Measurements from ENCODE around the gene RET.
"Not testable (repeated sequence)": the region's sequence is repeated elsewhere in the genome, so short reads cannot be mapped to it uniquely, and the experiment has no call there.

Gene RET

DNA sequence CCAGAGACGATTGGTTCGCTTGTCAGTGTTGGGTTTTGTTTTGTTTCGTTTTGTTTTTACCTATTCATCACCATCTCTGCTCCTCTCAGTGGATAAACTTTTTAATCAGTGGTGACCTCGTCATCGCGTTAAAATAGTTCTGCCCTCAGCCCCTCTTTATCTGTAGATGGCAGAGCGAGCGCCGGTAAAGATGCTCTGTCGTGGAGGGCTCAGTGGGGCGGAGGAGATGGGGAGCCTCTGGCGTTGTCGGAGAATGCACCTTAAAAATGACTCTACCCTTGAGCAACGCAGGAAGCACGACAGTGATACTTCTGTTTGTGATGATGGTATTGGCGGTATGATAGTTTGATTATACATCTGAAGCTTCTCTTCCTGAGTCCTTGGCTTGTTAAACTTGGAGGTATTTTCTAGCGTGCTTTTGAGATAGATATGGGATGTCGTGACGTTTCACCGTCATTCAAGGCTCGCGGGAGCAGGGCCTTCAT, 61.9 kb downstream of the RET start:
- DNase-seq = no peak

DNA sequence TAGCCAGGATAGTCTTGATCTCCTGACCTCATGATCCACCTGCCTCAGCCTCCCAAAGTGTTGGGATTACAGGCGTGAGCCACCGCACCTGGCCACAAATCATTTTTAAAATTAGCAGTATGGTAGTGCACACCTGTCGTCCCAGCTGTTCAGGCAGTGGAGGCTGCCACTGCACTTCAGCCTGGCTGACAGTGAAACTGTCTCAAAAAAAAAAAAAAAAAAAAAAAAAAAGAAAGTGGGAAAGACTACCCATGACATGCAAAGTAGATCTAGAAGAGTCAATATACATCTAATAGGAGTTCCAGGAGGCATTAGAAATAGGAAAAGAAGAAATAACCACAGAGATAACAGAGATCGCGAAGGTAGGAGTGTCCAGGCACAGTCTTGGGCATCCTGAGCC, 64.6 kb downstream of the RET start:
- DNase-seq = no peak

DNA sequence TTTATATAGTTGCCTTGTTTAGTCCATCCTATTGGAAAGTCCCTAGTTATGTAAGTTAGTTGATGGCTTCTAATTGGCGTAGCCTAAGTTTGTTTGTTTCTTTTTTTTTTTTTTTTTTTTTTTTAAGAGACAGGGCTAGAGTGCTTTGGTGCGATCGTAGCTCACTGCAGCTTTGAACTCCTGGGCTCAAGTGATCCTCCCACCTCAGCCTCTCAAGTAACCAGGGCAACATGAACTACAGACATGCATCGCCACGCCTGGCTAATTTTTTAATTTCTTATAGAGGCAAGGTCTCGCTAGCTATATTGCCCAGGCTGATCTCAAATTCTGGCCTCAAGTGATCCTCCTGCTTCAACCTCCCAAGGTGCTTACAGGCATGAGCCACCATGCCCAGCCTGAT, 68.4 kb downstream of the RET start:
- no peak for DNase-seq

DNA sequence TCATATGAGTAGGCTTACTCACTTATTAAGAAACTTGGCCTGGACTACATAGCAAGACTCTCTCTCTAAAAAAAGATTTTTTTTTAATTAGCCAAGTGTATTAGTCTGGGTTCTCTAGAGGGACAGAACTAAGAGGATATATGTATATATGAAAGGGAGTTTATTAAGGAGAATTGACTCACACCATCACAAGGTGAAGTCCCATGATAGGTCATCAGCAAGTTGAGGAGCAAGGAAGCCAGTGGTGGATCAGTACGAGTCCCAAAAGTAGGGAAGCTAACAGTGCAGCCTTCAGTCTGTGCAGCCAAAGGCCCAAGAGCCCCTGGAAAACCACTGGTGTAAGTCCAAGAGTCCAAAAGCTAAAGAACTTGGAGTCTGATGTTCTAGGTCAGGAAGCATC, 69.1 kb downstream of the RET start:
- not testable (repeated sequence) for DNase-seq

DNA sequence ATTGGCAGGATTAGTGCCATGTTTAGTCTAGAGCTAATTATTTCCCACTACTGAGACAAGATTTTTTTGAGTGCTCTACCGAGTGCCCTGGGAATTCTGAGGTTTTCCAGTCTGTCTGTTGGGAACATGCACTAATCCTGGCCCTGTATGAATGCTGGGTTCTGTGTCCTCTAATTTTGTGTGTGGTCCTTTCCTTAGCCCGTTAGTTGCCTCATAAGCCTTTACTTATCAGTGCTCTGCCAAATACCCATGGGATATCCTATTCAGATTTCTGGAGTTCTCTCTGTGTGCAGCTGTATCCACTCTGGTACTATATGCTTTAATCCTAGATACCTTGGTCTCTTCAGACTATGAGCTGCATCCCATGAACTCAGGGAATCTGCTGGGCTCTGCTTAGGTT, 74.5 kb downstream of the RET start:
- DNase-seq = no peak

DNA sequence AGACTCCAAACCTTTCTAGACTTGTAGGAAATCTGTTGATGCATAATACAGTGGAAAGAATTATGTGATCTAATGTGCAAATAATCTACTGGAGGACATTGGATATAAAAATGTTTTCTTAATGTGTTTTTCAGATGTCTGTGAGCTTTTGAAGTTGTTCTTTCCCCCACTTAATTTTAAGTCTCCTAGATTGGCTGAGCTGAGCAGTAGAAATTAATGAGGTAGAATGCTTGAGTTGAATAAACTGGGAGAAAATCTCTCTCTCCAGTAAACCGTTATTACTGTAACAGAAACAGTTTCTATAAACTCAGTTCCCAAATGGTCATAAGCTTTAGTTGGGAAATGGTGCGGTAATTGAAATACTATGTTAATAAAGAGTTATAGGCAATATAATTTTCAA, 77.0 kb downstream of the RET start:
- DNase-seq = no peak

DNA sequence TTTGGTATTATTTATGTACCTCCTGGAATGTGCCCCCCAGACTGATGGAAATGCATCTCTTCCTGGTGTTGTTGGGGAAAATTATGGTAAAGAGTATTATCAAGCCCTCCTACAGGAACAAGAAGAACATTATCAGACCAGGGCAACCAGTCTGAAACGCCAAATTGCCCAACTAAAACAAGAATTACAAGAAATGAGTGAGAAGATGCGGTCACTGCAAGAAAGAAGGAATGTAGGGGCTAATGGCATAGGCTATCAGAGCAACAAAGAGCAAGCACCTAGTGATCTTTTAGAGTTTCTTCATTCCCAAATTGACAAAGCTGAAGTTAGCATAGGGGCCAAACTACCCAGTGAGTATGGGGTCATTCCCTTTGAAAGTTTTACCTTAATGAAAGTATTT, 78.4 kb downstream of the RET start:
- DNase-seq = no peak

DNA sequence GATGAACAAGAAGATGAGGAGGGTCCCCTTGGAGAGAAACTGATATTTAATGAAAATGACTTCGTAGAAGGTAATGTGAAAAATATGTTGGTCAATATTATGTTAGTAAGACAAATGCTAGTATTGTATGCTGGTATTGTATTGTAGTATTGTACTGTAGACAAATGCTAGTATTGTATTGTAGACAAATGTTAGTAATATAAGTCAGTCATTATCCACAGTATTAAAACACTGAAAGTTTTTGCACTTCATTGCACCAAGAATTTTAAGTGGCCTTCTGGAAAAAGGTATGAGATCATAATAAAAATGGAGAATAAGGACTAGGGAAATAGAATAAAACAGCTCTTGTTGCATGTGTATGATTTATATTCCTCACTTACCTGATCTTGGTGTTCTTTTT, 78.9 kb downstream of the RET start:
- DNase-seq = no peak

DNA sequence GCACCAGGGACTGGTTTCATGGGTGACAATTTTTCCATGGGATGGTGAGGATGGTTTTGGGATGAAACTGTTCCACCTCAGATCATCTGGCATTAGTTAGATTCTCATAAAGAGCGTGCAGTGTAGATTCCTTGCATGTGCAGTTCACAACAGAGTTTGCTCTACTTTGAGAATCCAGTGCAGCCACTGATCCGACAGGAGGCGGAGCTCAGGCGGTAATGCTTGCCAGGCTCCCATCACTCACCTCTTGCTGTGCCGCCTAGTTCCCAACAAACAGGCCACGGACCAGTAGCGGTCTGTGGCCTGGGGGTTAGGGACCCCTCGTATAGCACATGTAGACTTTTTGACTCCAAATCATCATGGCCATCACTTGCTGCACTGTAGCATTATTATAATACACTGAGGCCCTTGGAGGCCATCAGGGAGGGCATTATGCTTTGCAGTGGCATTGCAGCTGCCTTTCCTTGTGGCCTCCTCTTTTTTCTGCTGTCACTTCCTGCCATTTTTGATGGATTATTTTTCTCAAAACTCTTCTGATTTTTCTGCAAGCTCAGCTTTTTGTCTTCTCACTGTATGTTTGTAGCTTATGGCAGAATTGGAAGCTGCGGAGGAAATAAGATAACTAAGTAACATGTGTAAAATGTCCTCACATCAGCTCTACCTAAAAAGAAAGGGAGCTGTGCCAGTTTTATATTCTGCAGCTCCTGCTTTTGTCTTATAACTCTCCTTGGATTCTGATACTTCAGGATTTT, 79.9 kb downstream of the RET start:
- no peak for DNase-seq

DNA sequence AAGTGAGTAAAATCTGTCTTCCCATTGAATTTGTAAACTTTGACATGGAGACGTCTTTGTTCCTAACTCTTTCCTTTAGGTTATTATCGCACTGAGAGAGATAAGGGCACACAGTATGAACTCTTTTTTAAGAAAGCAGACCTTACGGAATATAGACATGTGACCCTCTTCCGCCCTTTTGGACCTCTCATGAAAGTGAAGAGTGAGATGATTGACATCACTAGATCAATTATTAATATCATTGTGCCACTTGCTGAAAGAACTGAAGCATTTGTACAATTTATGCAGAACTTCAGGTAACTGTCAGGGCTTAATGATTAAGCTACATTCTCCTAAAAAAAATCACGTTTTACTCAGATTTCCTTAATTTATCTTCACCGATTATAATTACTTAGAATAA, 81.8 kb downstream of the RET start:
- no peak for DNase-seq

DNA sequence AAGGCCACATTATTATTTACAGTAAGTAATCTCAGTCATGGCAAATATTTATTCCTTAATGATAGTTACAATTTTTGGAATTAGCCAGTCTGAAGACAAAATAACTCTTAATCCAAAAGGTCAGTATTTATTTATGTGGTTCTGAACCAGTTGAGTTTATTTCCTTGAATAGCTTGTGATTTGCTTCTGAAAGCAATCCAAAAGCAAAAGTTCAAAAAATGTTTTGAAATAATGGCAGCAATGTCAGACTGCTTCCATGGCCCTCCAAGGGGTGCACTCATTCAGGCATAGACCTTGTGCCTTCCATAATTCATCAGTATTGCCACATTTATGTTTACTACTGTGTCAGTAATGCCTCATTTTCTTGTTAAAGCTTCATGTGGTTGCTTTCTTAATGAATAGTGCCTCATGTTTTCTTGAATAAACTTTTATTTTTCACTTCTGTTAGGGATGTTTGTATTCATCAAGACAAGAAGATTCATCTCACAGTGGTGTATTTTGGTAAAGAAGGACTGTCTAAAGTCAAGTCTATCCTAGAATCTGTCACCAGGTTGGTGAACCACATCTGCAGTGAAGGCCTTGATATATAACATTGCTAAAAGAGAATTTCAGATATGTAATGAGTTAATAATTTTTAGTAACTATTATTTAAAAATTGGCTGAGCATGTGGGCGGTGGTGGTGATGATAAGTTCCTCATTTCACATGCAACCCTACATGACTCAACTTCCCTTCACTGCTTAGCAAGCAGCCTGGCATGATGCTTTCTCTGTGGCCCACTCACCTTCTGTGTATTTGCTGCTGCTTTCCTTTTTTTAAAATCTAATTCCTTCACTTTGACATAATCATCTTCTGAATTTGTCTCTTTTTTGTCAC, 83.4 kb downstream of the RET start:
- no peak for DNase-seq

DNA sequence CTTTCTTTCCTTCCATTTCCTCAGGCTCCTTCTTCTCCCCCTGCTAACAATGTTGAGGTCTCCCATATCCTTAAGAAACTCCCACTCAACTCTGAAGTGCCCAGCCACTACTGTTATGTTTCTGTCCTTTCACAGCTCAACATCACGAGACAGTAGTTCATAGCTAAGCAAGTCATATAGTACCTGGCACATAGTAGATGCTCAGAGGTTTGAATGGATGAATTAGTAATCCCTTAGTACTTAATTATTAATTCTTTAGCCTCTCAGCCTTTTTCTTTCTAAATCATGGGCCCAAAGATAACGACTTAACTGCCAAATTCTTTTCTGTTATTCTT, 84.0 kb downstream of the RET start:
- DNase-seq = no peak

DNA sequence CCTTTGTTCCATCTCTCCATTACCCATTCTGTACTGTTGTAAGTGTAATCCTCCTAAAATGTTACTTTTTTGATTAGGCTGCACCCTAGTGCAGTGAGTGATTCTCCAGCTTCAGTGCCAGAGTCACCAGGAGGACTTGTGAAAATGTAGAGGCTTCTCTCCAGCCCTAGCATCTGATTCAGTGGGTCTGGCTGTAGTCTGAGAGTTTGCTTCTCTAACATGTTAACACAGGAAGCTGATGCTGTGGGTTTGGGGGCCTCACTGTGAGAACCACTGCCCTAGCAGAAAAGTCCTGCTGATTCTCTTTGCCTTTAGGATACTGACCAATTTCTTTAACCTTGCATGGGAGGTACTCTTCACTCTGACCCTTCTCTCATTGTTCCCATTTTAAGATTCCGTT, 85.7 kb downstream of the RET start:
- no peak for DNase-seq

DNA sequence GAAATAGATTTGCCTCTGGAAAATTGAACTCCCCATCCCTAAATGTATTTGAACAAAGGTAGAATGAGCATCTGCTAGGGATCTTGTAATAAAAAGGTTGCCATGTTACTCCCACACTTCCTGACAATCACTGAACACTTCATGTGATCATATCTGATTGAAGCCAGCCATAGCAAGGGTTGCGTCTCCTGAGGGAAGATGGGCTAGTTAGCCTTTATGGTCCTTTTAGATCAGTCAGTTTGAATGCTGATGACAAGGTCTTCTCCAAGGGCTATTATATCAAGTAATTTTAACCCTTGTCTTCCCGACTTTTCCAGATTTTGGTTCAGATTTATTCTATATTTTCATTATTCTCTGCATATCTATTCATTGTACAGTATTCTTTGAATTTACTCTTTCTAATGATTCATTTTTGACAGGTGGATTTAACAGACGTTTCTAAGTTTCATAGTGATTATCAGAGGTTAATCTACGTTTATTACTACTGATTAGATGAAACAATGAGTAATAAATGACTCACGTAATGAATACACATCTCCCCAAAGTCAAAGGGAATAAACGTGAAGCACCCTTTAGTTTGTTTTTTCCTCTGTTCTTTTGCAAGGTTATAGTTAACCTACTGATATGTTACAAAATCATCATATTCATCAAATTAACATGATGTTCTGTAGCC, 89.5 kb downstream of the RET start:
- DNase-seq = no peak

DNA sequence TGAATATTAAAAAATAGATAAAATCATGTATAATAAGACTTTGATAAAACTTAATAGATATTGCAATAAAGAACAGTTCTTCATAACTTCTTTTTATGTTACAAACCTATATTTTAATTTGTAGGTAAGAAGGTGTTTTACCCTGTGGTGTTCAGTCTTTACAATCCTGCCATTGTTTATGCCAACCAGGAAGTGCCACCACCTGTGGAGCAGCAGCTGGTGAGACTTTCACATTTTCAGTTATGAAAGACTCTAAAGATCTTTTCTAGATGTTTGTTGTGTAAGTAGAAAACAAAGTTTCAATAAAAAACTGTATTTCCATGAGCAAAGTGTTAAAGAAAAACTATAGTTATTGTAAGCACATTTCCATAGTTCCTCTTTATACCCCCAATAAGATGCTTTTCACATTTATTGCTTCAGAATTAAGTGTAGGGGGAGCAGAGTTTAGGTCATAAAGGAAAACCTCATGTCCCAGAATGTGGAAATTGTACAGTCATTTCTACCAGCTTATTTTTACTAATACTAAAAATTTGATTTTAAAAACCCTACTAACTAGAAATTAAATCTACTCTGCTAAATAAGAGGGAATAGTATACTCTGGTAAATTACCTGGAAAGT, 90.1 kb downstream of the RET start:
- DNase-seq = no peak

DNA sequence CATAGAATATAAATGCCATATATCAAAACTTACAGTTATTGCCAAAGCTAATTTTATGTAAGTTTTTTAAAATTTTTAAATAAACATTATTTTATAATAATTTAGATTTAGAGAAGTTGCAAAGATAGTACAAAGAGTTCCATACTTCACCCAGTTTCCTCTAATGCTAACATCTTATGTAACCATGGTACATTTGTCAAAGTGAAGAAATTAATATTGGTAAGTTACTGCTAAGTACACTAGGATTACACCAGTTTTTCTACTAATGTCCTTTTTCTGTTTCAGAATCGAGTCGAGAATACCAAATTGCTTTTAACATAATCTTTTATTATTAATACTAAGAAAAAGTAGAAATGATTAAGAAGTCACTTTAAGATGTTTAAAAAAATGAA, 90.6 kb downstream of the RET start:
- DNase-seq = no peak

DNA sequence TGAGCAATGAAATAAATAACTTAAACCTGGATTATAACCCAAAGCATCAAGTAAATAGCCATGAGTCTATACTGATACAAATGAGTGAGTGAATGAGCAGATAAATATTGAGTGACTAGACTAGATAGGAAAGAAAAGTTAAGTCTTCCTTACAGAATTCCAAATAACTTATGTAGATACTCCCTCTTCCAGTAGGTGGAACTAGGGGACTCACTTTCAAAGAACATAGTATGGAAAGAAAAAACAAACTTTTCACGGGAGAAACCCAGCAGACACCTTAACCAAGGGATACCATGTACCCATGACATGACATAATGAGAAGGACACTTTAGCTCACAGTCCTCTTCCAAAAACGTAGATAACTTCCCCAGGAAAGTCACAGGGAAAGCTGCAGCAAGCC, 93.6 kb downstream of the RET start:
- no peak for DNase-seq

DNA sequence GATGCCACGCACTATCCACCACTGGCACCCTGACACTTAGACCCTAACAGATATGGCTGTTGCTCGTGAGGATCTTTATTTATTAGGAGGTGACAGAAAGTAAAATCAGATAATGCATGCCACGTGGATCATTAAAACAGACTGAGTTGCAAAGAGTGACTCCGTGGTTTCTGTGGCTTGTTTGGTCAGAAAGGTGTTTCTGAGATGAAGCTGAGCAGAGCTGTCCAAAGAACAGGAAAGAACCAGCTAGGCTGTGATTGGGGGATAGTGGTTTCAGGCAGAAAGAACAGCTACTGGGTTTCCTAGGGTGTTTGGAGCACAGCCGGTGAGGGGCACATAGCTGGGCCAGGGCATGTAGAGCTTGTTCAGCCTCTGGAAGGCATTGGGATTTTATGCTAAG, 95.8 kb downstream of the RET start:
- no peak for DNase-seq

DNA sequence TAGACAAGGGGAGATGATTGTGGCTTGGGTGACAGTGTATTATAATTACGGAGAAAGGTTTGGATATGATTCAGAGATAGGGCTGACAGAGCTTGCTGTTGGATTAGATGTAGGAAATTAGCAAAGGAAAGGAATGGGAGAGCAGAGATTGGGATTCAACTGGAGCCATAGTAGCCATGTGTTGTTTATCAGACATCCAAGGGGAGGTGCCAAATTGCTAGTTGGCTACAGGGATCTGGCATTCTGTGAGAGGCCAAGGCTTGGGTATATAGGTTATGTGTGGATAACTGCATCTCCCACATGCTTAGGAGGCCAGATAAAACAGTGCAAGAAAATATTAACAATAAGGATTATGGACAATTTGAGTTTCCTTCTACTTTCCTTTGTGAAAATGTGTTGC, 96.3 kb downstream of the RET start:
- no peak for DNase-seq

DNA sequence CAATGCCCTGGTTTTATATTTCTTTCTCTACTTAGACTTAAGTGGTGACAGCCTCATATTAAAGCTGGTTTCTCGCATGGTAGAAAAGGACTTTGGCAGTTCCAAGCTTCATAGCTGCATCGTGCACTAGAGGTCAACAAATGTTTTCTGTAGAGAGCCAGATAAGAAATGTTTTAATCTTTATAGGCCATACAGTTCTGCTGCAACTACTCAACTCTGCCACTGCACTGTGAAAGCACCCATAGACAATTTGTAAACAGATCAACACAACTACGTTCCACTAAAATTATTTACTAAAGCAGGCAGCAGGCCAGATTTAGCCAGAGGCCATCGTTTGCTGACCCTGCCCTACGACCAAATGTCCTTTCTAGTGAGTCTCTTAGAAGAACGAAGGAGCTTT, 98.1 kb downstream of the RET start:
- no peak for DNase-seq

DNA sequence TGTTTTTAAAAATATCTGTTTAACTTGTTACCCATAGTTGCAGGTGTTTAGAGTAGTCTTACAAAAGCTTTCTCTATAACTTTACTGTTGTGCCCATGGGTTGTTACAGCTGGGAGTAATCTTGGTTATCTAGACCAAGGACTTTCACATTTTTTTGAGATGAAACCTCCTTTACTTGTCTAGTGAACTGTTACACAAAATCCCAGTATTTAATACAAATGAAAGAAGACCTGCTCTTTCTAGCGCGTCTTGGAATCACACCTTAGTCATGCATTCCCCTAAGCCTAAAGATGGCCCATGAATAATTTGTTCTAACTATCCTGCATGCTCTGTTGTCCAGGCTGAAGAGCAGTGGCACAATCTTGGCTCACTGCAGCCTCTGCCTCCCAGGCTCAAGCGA, 99.4 kb downstream of the RET start:
- no peak for DNase-seq

DNA sequence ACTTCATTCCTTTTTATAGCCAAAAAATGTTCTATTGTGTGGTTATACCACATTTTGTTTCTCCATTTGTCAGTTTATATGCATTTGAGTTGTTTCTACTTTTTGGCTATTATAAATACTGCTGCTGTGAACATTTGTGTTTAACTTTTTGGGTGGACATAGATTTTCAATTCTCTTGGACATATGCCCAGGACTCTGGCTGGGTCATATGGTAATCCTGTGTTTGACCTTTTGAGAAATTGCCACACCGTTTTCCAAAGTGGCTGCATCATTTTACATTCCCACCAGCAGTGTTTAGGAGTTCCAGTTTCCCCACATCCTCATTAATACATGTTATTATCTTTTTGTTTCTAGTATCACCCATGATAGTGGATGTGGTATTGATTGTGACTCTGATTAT, 100.7 kb downstream of the RET start:
- DNase-seq = no peak
